Putamen (tissue), 1 donor: ENCODE results near the gene FBLIM1.

Source experiments
- DNase-seq: peaks from one replicate; pipeline ENCODE4 v3.0.0-alpha.2; 2016; ENCODE audit warnings: low spot score

The FBLIM1 gene, protein sequence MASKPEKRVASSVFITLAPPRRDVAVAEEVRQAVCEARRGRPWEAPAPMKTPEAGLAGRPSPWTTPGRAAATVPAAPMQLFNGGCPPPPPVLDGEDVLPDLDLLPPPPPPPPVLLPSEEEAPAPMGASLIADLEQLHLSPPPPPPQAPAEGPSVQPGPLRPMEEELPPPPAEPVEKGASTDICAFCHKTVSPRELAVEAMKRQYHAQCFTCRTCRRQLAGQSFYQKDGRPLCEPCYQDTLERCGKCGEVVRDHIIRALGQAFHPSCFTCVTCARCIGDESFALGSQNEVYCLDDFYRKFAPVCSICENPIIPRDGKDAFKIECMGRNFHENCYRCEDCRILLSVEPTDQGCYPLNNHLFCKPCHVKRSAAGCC

DNA sequence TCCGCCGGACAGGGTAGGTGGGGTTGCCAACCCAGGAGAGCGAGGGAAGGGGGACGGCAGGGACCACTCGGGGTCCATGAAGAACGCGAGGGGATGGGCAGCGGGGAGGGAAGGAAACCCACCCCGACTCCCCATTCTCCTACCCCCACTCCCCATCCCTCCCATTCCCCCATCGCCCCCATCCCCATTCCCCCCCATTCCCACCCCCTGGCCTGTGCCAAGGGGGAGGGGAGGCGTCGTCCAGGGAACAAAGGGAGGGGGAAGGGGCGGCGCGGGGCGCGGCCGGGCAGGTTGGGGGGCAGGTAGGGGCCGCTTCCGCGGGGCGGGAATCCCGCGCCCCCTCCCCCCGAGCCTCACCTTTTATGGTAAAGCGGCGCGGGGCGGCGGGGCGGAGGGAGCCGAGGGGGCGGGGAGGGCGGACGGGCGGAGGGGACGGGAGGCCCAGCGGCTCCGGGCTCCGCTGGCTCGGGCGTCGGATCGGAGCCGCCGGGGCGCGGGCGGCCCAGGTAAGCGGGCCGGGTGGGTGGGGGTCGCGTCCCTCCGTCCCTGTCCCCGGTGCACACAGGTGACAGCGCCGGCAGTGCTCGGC is at the start of gene FBLIM1:
Gene FBLIM1 (plus strand): TSS at position 453 of the 589 bp plus-strand sequence. CDS start 6,189 bp downstream, outside the sequence.
- DNase-seq: no peak

DNA sequence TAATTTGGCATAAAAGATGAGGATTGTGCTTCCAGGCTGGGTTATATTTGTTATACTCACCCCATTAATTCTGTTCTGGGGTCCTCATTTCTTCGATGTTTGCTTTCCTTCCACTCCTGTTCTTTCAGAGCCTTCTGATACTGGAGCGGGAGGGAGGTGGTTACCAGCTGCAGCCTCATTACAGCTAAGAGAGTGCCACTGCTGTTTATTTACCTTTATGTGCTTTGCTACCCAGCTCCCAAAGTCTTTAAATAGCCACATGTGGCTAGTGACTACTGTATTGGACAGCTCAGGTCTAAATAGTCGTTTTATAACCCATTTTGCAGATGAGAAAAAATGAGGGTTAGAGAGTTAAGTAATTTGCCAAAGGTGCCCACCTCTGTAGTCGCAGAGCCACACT is 49.4 kb upstream of the FBLIM1 start:
- DNase-seq: no peak

DNA sequence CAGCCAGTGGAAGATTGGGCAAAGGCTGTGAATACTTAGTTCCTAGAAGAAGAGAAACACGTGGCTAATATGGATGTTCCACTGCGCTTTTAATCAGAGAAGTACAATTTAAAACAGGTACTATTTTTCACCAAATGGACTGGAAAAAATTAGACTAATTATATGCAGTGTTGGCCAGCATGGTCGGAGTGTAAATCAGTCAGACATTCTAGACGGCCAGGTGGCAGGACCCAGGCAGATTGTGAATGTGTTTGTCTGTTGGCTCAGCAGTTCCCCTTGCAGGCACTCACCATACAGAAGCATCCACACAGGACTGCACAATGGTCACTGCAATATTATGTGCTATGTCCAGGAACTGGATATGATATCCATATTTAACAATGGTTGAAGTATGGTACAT is 46.4 kb upstream of the FBLIM1 start:
- DNase-seq: no peak

DNA sequence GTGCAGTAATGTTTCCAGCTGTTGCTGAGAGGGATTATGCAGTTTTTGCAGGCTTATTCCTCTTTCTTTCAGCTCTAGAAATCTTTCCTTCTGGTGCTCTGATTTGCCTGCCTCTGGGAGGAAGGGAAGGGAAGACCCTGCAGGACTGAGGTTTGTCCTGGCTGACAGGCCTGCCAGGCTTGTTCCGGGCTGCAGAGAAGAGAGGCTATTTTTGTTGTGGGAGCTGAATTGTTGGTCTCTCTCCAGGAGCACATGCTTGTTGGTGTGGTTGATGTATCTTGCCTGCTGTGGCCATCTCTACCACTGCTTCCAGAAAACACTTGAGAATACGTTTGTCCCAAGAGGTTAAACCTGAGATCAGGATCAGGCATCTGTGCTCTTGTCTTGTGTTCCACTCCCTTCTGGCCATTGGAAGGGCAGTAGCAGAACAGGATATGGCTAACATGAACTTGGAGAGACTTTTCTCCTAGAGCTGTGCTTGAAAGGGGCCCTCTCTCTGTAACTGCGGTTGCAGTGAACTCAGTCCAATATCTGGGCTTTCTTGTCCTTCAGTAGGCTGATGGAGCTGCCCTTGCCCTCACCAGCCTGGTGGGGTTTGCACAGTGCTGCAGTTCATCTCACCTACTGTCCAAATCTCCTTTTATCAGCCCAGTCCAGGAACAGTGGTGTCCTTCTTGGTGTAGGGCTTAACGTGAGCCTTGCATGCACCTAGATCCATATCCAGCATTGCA is 44.0 kb upstream of the FBLIM1 start:
- peak; percentile 72 for DNase-seq

DNA sequence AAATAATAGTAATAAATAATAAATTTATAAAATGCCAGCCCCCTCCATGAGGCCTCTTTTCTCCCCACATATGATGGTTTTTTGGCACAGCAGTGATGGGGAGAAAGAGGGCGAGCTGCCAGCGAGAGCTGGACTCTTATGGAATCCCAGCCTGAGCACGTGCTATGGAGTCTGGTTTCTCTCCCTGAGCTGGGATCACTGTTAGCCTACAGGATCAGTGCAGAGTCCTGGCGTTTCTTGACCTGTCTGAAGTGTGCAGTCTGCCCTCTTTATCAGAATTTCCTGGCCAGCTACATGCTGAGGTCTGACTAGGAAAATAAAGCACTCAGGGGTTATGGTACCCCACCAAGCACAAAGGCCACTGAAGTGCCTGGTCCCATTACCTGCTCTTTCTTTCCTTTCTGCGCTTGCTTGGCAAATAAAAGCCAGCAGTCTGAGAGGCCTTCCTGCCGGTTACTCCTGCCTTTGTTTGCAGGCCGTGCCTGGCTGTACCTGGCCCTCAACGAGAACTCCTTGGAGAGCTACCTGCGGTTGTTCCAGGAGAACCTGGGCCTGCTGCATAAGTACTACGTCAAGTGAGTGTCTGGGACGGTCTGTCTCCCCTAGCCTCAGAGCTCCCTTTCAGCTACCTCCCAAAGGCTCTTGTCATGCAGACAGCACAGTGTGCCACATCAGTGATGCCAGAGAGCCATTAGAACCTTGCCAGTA is 41.0 kb upstream of the FBLIM1 start:
- no peak for DNase-seq

DNA sequence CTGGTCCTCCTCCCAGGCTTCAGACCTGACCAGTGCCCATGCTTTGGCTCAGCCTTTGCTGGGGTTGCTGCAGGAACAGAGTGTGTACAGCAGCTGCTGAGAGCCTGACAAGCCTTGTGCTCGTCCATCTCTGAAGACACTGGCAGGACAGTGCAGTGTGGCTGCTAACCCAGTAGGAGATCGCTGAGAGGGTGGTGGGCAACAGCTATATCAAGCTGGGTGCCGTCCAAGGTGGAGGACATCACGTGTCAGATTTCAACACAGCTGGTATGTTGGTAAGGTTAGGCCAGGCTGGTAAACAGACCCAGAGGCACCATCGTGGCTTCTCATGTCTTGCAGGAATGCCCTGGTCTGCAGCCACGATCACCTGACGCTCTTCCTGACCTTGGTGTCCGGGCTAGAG is 40.4 kb upstream of the FBLIM1 start:
- DNase-seq: no peak

DNA sequence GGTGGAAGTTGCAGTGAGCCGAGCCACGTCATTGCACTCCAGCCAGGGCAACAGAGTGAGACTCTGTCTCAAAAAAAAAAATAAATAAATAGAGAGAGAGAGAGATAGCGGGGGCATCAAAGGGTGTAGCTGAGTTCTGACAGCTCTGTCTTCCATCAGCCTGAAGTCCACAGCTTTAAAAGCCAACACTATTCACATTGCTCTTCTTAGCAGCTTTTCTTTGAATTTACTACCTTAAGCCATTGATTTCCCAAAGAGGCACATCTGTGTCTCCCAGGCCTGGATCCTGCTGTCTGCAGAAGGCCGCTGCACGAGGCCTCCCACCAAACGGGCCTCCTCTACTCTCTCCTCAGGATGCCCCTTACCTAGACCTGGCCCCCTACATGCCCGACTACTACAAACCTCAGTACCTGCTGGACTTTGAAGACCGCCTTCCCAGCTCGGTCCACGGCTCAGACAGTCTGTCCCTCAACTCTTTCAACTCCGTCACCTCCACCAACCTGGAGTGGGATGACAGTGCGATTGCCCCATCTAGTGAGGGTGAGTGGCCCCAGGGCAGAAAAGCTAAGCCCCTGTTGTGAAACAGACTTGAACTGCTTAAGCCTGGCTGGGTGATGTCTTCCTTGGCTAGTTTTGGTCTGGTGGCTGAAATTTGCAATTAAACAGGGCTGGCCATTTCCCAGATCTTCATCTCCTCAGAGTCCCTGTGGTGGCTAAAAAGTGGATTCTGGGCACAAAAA is 39.0 kb upstream of the FBLIM1 start:
- DNase-seq: no peak

DNA sequence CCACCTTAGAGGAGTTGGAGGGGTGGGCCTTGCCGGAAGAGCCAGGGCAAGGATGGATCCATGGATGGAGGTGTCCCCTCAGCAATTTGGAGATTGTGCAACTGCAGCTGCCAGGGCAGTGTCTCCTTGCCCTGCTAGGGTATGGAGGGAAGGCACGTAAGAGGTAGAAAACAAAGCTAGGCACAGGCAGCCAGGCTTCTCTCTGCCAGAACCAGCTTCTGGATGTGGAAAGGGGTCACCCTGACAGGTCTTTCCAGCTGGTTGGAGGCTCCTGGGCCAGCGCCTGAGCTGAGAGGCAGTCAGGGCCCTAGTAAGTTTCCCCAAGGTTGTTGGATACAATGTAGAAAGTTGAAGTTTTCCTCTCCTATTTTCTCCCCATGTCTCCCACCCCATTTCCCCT is 37.7 kb upstream of the FBLIM1 start:
- DNase-seq: no peak

DNA sequence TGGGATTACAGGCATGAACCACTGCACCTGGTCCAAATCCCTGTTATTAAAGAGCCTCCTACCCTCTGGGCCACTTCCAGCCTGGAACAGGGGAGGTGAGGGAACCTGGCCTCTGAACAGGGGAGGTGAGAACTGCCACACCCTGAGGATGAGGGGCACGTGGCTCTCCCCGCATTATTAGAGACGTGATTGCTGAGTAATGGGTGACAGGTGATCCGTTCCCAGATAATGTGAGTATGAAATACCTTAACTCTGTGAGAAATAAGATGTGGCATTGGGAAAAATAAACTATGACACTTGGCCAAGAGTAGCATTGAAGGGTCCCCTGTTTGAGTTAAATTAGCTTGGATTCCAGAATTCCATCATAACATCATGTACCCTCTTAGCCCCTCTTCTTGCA is 36.2 kb upstream of the FBLIM1 start:
- DNase-seq: no peak

DNA sequence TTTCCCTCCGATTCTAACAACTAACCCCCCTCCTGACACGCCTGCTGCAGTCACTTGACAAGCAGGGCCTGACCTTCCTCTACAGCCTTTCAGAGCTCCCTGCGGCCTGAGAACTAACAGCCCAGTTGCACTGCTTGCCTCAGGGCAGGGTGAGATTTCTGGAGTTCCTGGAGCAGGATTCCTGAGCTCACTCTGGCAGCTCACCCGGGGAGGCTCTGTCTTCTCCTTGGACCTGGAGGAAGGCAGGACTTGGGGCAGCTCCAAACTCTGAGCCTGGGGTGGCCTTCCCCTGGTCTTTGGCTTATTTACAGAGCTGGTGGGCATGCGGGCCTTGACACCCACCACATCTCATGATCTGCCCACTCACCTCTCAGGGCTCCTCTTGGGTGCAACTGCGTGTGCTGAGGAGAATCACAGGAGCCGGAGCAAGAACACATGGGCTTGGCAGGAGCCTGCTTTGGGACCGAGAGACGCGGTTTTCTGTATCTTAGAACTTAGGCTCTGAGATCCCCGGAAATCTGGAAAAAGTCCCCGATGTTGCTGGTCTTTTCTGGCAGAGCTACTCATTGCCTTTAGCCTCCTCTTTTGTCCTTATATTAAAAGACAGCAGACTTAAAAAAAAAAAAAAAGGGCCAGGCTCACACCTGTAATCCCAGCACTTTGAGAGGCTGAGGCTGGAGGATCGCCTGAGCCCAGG is 35.6 kb upstream of the FBLIM1 start:
- no peak for DNase-seq

DNA sequence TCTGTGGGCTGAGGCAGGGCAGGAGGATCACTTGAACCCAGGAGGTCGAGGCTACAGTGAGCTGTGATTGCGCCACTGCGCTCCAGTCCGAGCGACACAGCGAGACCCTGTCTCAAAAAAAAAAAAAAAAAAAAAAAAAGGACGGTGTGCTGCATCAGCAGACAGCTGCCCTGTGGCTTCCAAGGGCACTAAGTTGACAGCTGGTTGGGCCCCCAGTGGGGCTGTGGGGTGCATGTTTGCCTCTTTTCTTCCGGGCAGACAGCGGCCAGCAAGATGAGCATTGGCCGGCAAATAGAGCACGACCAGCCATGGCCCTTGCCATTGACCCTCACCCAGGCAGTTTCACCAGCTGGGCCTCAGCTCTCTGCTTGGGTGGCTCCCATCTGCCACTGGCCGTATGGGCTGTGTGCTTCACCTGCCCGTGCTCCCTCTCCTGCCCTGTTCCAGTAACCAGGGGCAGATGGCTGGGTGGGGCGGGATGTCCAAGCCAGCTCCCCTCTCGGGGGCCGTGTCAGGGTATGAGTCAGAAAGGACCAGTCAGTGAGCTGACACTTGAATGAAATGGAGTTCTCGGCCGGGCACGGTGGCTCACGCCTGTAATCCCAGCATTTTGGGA is 34.9 kb upstream of the FBLIM1 start:
- no peak for DNase-seq

DNA sequence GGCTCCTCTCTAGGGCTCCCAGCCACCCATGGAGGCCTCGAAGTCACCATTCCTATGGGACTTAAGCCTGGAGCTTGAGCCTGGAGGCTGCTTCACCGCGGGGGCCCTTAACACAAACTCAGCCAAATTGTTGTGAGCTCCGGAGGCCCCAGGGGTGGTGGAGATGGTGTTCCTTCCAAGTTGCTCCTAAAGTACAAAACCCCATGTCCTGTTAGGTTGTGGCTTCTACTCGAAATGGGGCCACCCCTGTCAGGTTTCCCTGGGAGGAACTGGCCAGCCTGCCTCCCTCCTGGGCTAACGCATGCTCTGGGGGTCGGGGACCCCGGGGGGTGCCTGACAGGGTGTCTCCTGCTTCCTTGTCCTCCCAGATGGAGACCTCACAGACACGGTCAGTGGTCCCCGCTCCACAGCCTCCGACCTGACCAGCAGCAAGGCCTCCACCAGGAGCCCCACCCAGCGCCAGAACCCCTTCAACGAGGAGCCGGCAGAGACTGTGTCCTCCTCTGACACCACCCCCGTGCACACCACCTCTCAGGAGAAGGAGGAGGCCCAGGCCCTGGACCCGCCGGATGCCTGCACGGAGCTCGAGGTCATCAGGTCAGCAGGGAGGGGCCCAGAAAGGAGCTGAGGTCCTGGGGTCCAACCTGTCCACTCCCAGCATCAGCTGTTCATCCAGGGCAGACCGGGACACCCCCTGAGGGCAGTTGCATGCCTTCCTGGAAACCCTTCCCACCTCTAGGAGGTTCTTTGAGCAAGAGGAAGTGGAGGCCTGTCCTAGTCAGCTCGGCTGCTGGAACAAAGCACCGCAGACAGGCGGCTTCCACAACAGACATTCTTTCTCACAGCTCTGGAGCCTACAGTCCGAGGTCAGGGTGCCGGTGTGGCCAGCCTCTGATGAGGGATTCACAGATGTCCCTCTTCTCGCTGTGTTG is 33.4 kb upstream of the FBLIM1 start:
- DNase-seq: no peak

DNA sequence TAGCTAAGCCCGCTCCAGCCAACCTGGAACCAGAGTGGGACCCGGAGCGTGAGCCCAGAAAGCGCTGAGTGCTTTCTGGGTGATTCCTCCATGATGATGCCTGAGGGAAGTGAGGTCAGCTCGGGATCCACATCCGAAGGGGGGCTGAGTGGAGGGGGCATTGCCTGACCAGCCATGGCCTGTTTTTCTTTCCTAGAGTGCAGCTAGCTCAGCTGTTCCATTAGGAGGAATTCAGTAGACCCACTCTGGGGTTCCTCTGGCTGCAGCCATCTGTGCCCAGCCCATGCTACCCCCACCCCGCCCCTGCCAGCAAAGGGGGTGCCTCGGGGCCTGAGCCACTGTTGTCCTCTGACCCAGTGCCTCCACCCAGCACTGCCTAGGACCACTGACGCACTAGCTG is 32.1 kb upstream of the FBLIM1 start:
- no peak for DNase-seq

DNA sequence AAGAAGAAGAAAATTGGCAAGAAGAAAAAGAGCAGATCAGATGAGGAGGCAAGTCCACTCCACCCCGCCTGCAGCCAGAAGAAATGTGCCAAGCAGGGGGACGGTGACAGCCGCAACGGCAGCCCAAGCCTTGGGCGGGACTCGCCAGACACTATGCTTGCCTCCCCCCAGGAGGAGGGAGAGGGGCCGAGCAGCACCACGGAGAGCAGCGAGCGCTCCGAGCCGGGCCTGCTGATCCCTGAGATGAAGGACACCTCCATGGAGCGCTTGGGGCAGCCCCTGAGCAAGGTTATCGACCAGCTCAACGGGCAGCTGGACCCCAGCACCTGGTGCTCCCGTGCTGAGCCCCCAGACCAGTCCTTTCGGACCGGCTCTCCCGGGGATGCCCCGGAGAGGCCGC is 31.6 kb upstream of the FBLIM1 start:
- no peak for DNase-seq

DNA sequence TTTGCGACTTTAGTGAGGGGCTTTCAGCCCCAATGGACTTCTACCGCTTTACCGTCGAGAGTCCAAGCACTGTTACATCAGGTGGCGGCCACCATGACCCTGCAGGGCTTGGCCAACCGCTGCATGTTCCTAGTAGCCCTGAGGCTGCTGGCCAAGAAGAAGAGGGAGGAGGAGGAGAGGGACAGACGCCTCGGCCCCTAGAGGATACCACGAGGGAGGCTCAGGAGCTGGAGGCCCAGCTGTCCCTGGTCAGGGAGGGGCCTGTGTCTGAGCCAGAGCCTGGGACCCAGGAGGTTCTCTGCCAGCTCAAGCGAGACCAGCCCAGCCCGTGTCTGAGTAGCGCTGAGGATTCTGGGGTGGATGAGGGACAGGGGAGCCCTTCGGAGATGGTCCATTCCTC is 31.2 kb upstream of the FBLIM1 start:
- DNase-seq: no peak

DNA sequence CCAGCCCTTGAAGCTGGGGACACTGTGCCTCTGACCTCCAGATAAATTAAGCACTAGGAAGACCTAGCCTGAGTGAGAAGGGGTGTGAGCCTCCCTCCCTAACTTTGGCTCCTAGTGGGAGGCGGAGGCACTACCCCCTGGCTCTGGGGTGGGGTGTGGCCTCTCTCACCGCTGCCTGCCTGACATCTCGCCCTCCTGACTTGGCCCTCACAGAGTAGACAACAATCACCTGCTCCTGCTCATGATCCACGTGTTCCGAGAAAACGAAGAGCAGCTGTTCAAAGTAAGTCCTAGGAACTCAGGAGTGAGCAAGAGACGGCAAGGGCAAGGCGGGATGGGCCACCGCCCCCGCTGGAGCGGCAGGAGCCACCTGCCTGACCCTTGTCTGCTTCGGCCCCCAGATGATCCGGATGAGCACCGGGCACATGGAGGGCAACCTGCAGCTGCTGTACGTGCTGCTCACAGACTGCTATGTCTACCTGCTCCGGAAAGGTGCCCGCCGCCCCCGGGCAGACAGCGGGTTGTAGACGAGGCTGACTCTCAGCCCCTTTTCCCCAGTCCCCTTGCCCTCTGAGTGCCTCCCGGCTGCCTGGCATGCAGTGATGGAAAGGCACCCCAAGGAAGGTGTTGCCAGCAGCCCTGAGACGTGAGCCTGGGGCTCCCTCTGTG is 30.6 kb upstream of the FBLIM1 start:
- no peak for DNase-seq

DNA sequence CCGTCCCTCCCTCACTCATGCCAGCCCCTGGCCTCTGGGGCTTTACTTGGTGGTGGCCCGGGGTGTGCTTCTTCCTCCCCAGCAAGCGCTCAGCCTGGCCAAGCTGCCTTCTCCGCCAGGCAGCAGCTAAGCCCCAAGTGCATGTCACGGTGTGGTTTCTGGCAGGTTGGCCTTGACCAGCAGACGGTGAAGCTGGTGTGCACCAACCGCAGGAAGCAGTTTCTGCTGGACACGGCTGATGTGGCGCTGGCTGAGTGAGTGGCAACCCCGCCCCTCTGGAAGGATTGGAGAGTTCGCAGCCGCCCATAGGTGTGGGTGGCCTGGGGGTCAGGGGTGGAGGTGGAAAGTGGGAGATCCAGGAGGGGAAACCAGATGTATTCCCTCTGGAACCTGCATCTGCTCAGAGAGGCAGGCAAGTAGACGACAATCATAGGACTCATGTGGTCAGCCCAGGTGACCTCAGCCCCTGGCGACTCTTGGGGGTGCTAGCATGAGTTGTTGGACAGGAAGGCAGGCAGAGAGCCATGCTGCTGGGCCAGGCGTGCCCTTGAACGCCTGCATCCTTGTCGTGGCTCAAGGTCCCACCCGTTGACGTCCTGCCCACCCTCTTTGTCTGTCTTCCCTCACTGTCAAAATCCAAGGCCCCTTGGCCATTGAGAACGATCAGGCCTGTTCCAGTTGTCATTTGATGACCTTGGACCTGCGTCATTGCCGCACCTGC is 29.5 kb upstream of the FBLIM1 start:
- no peak for DNase-seq

DNA sequence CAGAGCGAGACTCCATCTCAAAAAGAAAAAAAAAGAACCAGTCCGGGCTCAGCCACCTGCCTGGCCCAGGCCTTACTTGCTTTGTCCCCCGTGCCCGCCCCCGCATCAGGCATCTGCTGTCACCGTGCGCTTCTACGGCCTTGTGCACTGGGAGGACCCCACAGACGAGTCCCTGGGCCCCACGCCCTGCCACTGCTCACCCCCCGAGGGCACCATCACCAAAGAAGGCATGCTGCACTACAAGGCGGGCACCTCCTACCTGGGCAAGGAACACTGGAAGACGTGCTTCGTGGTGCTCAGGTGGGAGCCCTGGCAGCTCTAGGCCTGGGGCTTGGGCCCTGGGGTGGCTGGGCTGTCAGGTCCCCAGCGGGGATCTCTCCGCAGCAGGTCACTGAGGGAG is 28.2 kb upstream of the FBLIM1 start:
- DNase-seq: no peak
